Sigmoid colon (tissue), 7 donors: ENCODE data around the gene DENND4B. TPM values are rescaled to one million over a fixed set of nuclear protein-coding genes. Genes with fewer than 3 reads are reported as not detected.

Experiments
- DNase-seq: peaks from one replicate; pipeline ENCODE4 v3.0.0-alpha.2; 2019
- H3K27ac ChIP-seq, 4 donors: fragments of 200-600 bp; sonication (generic); one replicate each; pipeline ENCODE4 v1.5.1; 2016 to 2019; ENCODE audit warnings: mild to moderate bottlenecking in 1 of 4
- H3K27me3 ChIP-seq, 3 donors: fragments of 200-600 bp; sonication (generic); one replicate each; pipeline ENCODE4 v1.5.1; 2019; ENCODE audit warnings: mild to moderate bottlenecking in 1 of 3
- H3K36me3 ChIP-seq, 4 donors: fragments of 200-600 bp; sonication (generic); one replicate each; pipeline ENCODE4 v1.5.1; 2016 to 2019
- H3K4me1 ChIP-seq, 4 donors: fragments of 200-600 bp; sonication (generic); one replicate each; pipeline ENCODE4 v1.5.1; 2017 to 2019
- H3K4me3 ChIP-seq, 4 donors: fragments of 200-600 bp; sonication (generic); one replicate each; pipeline ENCODE4 v1.5.1; 2017 to 2019; ENCODE audit warnings: mild to moderate bottlenecking in 2 of 4, moderate library complexity in 1 of 4
- H3K9me3 ChIP-seq, 4 donors: fragments of 200-600 bp in 3 of 4; sonication (generic) in 3 of 4; one replicate each; pipeline versions ENCODE4 v1.5.1 to v1.6.1; 2013 to 2019
- EP300 ChIP-seq, 4 donors: sonication (generic); formaldehyde crosslinking; IDR thresholded peaks; one replicate each; pipeline ENCODE4 v1.6.1; 2017; ENCODE audit warnings: antibody characterized with exemption in 4 of 4
- POLR2A ChIP-seq, 2 donors: fragments of 450-650 bp; IDR thresholded peaks; one replicate each; pipeline ENCODE4 v1.6.1; 2016; ENCODE audit warnings: antibody characterized with exemption in 2 of 2, mild to moderate bottlenecking in 2 of 2, moderate library complexity in 2 of 2
- POLR2AphosphoS5 ChIP-seq, 4 donors: sonication (generic); formaldehyde crosslinking; IDR thresholded peaks; one replicate each; pipeline ENCODE4 v1.6.1; 2017; ENCODE audit warnings: antibody characterized with exemption in 4 of 4
- WGBS, 2 donors: extraction: QIAGEN DNeasy Blood & Tissue Kit; methylation state at CpG; one replicate each; pipeline ENCODE4 v1.1.7; 2013; 5-methylcytosine and 5-hydroxymethylcytosine counted together
- intact Hi-C: fragments of 100-400 bp; cut with DNase I; formaldehyde crosslinking; loops from one replicate; pipeline ENCODE4 v1.15.1; 2023
- polyA plus RNA-seq, 3 donors: library from polyadenylated mRNA; stranded (reverse); fragments of 200-250 nt; gene quantifications; one replicate each; pipeline ENCODE4 v1.2.3, GENCODE V29; 2013
- total RNA-seq, 4 donors: library from RNA; depleted of rRNA; stranded (reverse); fragments of >200 nt; gene quantifications; one replicate each; pipeline ENCODE4 v1.1.0, GENCODE V29; 2016
- TF ChIP-seq, protein P1 (sequence below), 4 experiments: fragments of 450-650 bp in 3 of 4; fragments of 200-600 bp in 1 of 4; IDR thresholded peaks; one replicate each; pipeline ENCODE4 v1.5.1; 2016 to 2019; ENCODE audit warnings: antibody characterized with exemption in 4 of 4, mild to moderate bottlenecking in 3 of 4, moderate library complexity in 2 of 4
- donor health status: healthy with polysubstance abuse.
- donor health status: Bipolar disorder and iron deficiency.
- donor health status: healthy.

Gene DENND4B
- total and polyA plus RNA-seq, 7 donors: 4.9 to 41.6 (median 18.1) TPM

DNA sequence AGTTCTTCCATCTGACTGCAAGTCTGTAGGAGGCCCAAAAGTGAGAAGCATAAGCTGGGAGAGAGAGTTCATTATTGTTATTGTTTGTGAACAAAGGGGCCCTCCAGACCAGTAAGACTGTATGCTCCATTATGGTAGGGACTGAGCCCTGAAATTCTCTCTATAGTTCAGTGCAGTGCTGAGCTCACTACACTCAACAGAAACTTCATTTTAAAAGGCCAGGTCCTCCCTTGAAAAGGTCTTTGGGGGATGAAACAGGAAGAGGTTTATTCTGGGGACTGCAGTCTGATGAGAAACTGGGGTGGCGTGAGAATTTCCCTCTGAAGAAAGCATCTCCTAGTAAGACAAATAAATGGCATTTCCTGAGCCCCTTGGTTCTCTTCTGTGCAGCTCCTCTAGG, 18.3 kb downstream of the DENND4B start:
- 69 to 81% methylated on average over 1 of the region's 1 CpG for WGBS, 2 donors
- peak overlapping the region in 2 of 4 donors; percentile 18 to 33 for H3K27ac ChIP-seq
- intact Hi-C loops: no loop called here

DNA sequence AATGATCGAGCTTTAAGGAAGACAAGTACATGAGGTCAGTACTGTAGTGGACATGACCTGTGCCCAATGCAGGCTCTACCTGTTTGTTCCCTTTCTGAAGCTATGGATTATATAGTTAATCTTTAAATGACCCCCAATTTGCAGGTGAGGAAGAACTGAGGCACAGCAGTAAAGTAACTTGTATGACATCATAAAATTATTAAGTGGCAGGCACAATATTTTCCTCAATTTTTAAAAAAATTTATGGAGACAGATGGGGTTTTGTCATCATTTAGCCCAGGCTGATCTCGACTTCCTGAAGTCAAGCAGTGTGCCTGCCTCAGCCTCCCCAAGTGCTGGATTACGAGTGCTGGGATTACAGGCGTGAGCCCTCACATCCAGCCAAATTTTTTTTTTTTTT, 20.1 kb downstream of the DENND4B start:
- Histone ChIP-seq H3K27me3 (no peaks in the 10 kb centered on the region), H3K9me3 (no peaks in the 10 kb centered on the region), H3K4me3 (no peak overlapping the region), H3K4me1 (peaks cover 0 to 21% (median 12%) of the 10 kb centered on the region in 4 donors), H3K27ac (no peak overlapping the region), H3K36me3 (peaks cover 0 to 17% (median 9%) of the 10 kb centered on the region in 4 donors)
- TF ChIP-seq POLR2AphosphoS5 (IDR thresholded peaks at IDR 0.05): no peak
- TF ChIP-seq POLR2A (IDR thresholded peaks at IDR 0.05): no peak
- no peak for TF ChIP-seq EP300 (IDR thresholded peaks at IDR 0.05)
- TF ChIP-seq, protein P1, sequence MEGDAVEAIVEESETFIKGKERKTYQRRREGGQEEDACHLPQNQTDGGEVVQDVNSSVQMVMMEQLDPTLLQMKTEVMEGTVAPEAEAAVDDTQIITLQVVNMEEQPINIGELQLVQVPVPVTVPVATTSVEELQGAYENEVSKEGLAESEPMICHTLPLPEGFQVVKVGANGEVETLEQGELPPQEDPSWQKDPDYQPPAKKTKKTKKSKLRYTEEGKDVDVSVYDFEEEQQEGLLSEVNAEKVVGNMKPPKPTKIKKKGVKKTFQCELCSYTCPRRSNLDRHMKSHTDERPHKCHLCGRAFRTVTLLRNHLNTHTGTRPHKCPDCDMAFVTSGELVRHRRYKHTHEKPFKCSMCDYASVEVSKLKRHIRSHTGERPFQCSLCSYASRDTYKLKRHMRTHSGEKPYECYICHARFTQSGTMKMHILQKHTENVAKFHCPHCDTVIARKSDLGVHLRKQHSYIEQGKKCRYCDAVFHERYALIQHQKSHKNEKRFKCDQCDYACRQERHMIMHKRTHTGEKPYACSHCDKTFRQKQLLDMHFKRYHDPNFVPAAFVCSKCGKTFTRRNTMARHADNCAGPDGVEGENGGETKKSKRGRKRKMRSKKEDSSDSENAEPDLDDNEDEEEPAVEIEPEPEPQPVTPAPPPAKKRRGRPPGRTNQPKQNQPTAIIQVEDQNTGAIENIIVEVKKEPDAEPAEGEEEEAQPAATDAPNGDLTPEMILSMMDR (IDR thresholded peaks at IDR 0.05): no peak
- DNase-seq: no peak
- intact Hi-C loops: no loop called here
- WGBS, 2 donors: 81 to 90% methylated on average over 4 of the region's 4 CpGs

More for the DNA sequence above, 18.3 kb downstream of the DENND4B start:
- Histone ChIP-seq H3K27me3 (no peaks in the 10 kb centered on the region), H3K9me3 (no peaks in the 10 kb centered on the region), H3K36me3 (peaks cover 8 to 35% (median 22%) of the 10 kb centered on the region in 4 donors), H3K4me1 (peaks cover 0 to 14% (median 7%) of the 10 kb centered on the region in 4 donors), H3K4me3 (no peak overlapping the region)
- TF ChIP-seq EP300 (IDR thresholded peaks at IDR 0.05): no peak
- TF ChIP-seq, protein P1 (IDR thresholded peaks at IDR 0.05): no peak
- no peak for TF ChIP-seq POLR2A (IDR thresholded peaks at IDR 0.05)
- TF ChIP-seq POLR2AphosphoS5 (IDR thresholded peaks at IDR 0.05): no peak
- no peak for DNase-seq

DNA sequence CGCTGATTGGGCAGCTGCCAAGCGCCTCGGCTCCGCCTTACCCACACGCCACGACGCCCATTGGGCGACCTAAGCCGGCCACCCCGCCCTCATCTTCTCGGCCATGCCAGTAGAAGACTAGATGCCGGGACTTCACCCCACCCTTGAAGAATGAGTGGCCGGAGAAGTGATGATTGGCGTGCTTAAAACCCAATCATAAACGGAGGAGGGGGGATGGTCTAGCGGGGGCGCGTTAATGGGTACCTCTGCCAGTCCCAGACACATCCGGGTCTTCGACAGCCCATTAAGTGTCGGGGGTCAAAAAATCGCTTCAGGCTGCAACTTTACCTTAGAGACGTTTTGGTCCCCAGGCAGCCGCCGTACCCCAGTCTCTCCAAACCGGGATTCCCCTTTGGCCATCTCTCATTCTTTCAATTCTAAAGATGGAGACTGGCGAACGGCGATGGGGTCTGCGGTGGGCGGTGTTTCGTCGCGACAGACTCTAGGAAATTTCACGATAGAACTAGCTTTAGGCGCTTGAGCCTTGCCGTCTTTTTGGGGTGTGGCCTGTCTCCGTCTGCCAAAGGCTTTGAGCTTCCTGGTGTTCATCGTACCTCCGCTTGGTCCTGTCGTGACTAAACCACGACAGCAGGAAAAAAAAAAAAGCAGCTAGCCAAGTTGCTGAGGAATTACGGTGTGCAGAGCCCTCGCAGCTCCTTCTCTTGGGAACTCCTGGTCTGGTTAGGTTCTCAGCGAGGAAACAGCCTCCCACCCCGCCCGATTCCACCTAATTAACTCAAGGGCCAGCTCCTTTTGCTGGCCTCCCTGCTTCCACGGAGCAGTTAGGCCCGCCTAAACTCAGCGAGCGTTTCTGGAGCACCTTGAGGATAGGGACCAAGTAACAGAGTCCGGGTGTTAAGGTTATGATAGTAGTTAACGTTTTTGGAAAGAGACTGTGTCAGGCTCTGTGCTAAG, 23.3 kb downstream of the DENND4B start, which contains the start of gene GATAD2B:
GATAD2B (minus strand) TSS at position 1 of the 954 bp plus-strand sequence. CDS start 94,625 bp downstream, outside the sequence.
- H3K36me3 ChIP-seq: no peaks in the 10 kb centered on the region
- WGBS, 2 donors: 0% methylated on average over 53 of the region's 53 CpGs
- intact Hi-C loops: loop anchor here (1.0 to 5.0 kb wide), 6 partner anchors 22 to 130 kb away; partner anchors contain the start of genes CRTC2 and RPS27

DNA sequence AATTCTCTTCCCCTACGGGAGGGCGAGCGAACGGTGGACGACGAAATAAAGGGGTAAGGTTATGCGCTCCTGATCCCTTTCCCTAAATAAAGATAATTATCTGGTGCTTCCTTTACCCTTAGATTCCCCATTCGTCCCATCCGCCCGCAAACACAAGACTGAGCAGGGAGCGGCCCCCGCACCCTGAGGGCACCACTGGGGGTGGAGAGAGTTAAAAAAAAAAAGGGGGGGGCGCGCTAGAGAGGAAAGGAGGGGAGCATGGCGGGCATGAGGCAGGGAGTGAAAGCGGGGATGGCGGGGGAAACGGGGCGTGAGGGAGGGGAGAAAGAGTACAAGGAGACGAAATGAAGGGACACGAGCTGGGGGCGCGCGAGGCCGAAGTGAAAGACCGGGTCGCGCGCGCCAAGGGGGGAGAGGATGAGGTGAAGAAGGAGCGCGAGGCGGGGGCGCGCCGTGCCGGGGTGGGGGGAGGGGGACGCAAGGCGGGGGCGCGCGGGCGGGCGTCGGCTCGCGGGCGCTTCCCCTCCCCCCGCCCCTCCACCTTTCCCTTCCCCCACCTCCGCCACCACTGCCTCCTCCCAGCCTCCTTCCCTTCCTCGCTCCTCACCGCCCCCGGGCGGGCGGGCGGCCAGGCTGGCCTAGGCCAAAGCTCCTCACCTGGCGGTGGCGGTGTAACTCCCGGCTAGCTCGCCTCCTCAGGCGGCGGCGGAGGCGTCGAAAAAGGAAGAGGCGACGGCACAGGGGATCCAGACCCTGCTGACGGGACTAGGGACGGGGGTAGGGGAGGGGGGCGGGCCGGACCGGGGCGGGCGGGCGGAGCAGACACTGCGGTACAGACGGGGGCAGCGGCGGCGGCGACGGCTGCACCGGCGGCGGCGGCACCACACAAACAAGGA, 24.2 kb downstream of the DENND4B start:
- Histone ChIP-seq H3K4me1 (peaks cover 0 to 58% (median 44%) of the 10 kb centered on the region in 4 donors), H3K27me3 (no peaks in the 10 kb centered on the region), H3K27ac (peak overlapping the region; percentile 86 to 98 (median 94)), H3K36me3 (no peaks in the 10 kb centered on the region), H3K4me3 (peak overlapping the region; percentile 75 to 99 (median 89)), H3K9me3 (no peaks in the 10 kb centered on the region)
- no peak for DNase-seq
- TF ChIP-seq, protein P1 (IDR thresholded peaks at IDR 0.05): no peak
- TF ChIP-seq EP300 (IDR thresholded peaks at IDR 0.05) (no peak), POLR2A (IDR thresholded peaks at IDR 0.05) (no peak), POLR2AphosphoS5 (IDR thresholded peaks at IDR 0.05) (peak in 3 of 4 donors; percentile 41 to 87 (median 75))
- 1% methylated on average over 83 to 86 of the region's 86 CpGs for WGBS, 2 donors
- intact Hi-C loops: loop anchor here (2.0 to 5.0 kb wide), 5 partner anchors 35 to 130 kb away; partner anchors contain the start of genes CRTC2 and RPS27

More for the DNA sequence above, 23.3 kb downstream of the DENND4B start, which contains the start of gene GATAD2B:
- H3K4me3 ChIP-seq: peak within 1 kb of the TSS; percentile 75 to 99 (median 89)
- TF ChIP-seq, protein P1 (IDR thresholded peaks at IDR 0.05): no peak
- TF ChIP-seq EP300 (IDR thresholded peaks at IDR 0.05) (peak in 1 of 4 donors; percentile 40), POLR2AphosphoS5 (IDR thresholded peaks at IDR 0.05) (peak in 3 of 4 donors; percentile 45 to 69 (median 56))
- H3K27me3 ChIP-seq: no peaks in the 10 kb centered on the region
- peak within 1 kb of the TSS; percentile 86 to 98 (median 94) for H3K27ac ChIP-seq
- H3K9me3 ChIP-seq: no peaks in the 10 kb centered on the region
- H3K4me1 ChIP-seq: peaks cover 0 to 50% (median 42%) of the 10 kb centered on the region in 4 donors
- DNase-seq: peak; percentile 100
